HepG2 (cell line): ENCODE data around the gene ANO2. TPM values are rescaled to one million over a fixed set of nuclear protein-coding genes. Genes with fewer than 3 reads are reported as not detected.

Experiments
- ATAC-seq: fragments of 200-7000 bp; cut with Tn5 transposase; 3 replicates; pipeline ENCODE4 v1.9.1; 2020; ENCODE audit warnings: mild to moderate bottlenecking, moderate library complexity
- BruUV-seq: library from RNA; stranded (reverse); fragments of 400-500 nt; replicated peaks from 2 replicates; lab custom pipeline; 2021; lab: Mats Ljungman, UMichigan
- CTCF ChIA-PET: fragments of 300-600 bp; formaldehyde crosslinking; extraction: SDS; loops from one replicate; lab custom pipeline; 2021; ENCODE audit warnings: low total read pairs, inconsistent platforms, low intra/inter-chr PET ratio; lab: Yijun Ruan, JAX
- POLR2A ChIA-PET: fragments of 350-600 bp; sonication (Branson Sonifier 250); formaldehyde crosslinking; loops from one replicate; lab custom pipeline; 2020; ENCODE audit warnings: antibody characterized with exemption, inconsistent platforms; lab: Yijun Ruan, JAX
- DNase-seq: peaks from one replicate; pipeline ENCODE4 v3.0.0-alpha.2; 2015; ENCODE audit warnings: low spot score
- FAIRE-seq: peaks from 3 replicates; lab custom pipeline; 2011; peaks lifted over from hg19 to GRCh38; lab: Jason Lieb, UNC
- H2AFZ ChIP-seq: one replicate; pipeline ENCODE4 v1.6.1; 2011; ENCODE audit warnings: low read length, inconsistent platforms
- H3K27ac ChIP-seq: fragments of 300-600 bp; 3 replicates; pipeline ENCODE4 v1.8.0; 2011; ENCODE audit warnings: mixed run types, mild to moderate bottlenecking, mixed read lengths, low read length, inconsistent platforms; ENCODE audit not compliant: insufficient read depth; ENCODE audit errors: extremely low read length
- H3K27me3 ChIP-seq, 2 experiments: fragments of 200-600 bp in 1 of 2; 2 replicates in 1 of 2; 3 replicates in 1 of 2; pipeline versions ENCODE4 v1.6.0 to v1.8.0; 2011; ENCODE audit warnings: low read length in 2 of 2, mild to moderate bottlenecking in 2 of 2, moderate library complexity in 2 of 2, inconsistent platforms in 1 of 2; ENCODE audit not compliant: insufficient read depth in 2 of 2, control insufficient read depth in 1 of 2
- H3K36me3 ChIP-seq, 2 experiments: fragments of 200-600 bp in 1 of 2; replicated peaks in 1 of 2; 2 replicates in 1 of 2; 3 replicates in 1 of 2; pipeline versions ENCODE4 v1.5.1 to v1.8.0; 2011; ENCODE audit warnings: low read length in 2 of 2, inconsistent platforms in 1 of 2; ENCODE audit not compliant: insufficient read depth in 2 of 2, control insufficient read depth in 1 of 2
- H3K4me1 ChIP-seq: 2 replicates; pipeline ENCODE4 v1.5.1; 2012; ENCODE audit warnings: low read length, inconsistent platforms; ENCODE audit not compliant: insufficient read depth
- H3K4me2 ChIP-seq: 2 replicates; pipeline ENCODE4 v1.6.0; 2011; ENCODE audit warnings: low read depth, low read length, inconsistent platforms
- H3K4me3 ChIP-seq, 3 experiments: fragments of 200-600 bp in 1 of 3; sonication (generic), shearing (Covaris generic) in 1 of 3; replicated peaks in 1 of 3; 2 replicates each; pipeline ENCODE4 v1.5.1; 2011 to 2016; ENCODE audit warnings: low read length in 3 of 3, inconsistent platforms in 2 of 3, low read depth in 2 of 3, mild to moderate bottlenecking in 2 of 3, control low read depth in 1 of 3, mixed read lengths in 1 of 3; ENCODE audit not compliant: insufficient read depth in 1 of 3
- H3K79me2 ChIP-seq: one replicate; pipeline ENCODE4 v1.6.1; 2011; ENCODE audit warnings: low read length, inconsistent platforms; ENCODE audit not compliant: insufficient read depth
- H3K9ac ChIP-seq: 2 replicates; pipeline ENCODE4 v1.6.0; 2011; ENCODE audit warnings: mild to moderate bottlenecking, low read depth, low read length, inconsistent platforms; ENCODE audit not compliant: insufficient read depth
- H3K9me3 ChIP-seq: 2 replicates; pipeline ENCODE4 v1.5.1; 2012; ENCODE audit warnings: mild to moderate bottlenecking, low read length
- H4K20me1 ChIP-seq: 2 replicates; pipeline ENCODE4 v1.6.0; 2011; ENCODE audit warnings: inconsistent platforms, mild to moderate bottlenecking, low read length, moderate library complexity; ENCODE audit not compliant: insufficient read depth
- CBX1 ChIP-seq: IDR thresholded peaks from one replicate; pipeline ENCODE4 v1.6.1; 2016; ENCODE audit warnings: antibody characterized with exemption, low read depth
- MAFK ChIP-seq, 2 experiments: IDR thresholded peaks in 1 of 2; conservative IDR thresholded peaks in 1 of 2; 2 replicates each; pipeline ENCODE4 v1.6.1; 2011; ENCODE audit warnings: improper control_type of control experiment in 2 of 2, low read length in 2 of 2
- MTF2 ChIP-seq: sonication (generic); formaldehyde crosslinking; IDR thresholded peaks from 2 replicates; pipeline ENCODE4 v1.5.0; 2020; ENCODE audit warnings: missing genetic modification reagents, borderline replicate concordance
- NPAS2 ChIP-seq: sonication (generic); formaldehyde crosslinking; IDR thresholded peaks from 2 replicates; pipeline ENCODE4 v1.8.0; 2022; ENCODE audit warnings: mild to moderate bottlenecking, missing genetic modification reagents, borderline replicate concordance
- ZNF431 ChIP-seq: sonication (generic); formaldehyde crosslinking; IDR thresholded peaks from 2 replicates; pipeline ENCODE4 v1.9.0; 2022; ENCODE audit warnings: missing genetic modification reagents, low read depth, mild to moderate bottlenecking, borderline replicate concordance
- ZNF432 ChIP-seq: sonication (generic); formaldehyde crosslinking; IDR thresholded peaks from 2 replicates; pipeline ENCODE4 v1.5.0; 2020; ENCODE audit warnings: missing genetic modification reagents, mild to moderate bottlenecking, borderline replicate concordance
- ZNF615 ChIP-seq: sonication (generic); formaldehyde crosslinking; IDR thresholded peaks from 2 replicates; pipeline ENCODE4 v1.5.0; 2020; ENCODE audit warnings: mild to moderate bottlenecking, missing genetic modification reagents, borderline replicate concordance
- ZNF839 ChIP-seq: sonication (generic); formaldehyde crosslinking; IDR thresholded peaks from 2 replicates; pipeline ENCODE4 v1.4.0; 2020; ENCODE audit warnings: missing genetic modification reagents, mild to moderate bottlenecking, borderline replicate concordance
- WGBS: methylation state at CpG from one replicate; pipeline ENCODE4 v1.1.6; 2017; ENCODE audit warnings: low lambda C conversion rate; 5-methylcytosine and 5-hydroxymethylcytosine counted together
- in situ Hi-C: cut with HindIII; loops from 2 replicates; pipeline ENCODE4 v1.10.0; 2017; ENCODE audit warnings: low pct_unique_long_range_greater_than_20kb; ENCODE audit not compliant: extremely low pct_ligation_motif_present
- intact Hi-C: fragments of 100-400 bp; cut with micrococcal nuclease; formaldehyde crosslinking; loops from one replicate; pipeline ENCODE4 v1.10.0; 2022; ENCODE audit not compliant: unreplicated experiment
- polyA plus RNA-seq, 8 experiments: library from polyadenylated mRNA; depleted of rRNA in 3 of 8; stranded (reverse) in 7 of 8; unstranded in 1 of 8; fragments of >200 nt; fragmentation: Illumina TruSeq in 4 of 8; extraction: Trizol in 4 of 8; gene quantifications; 2 replicates each; pipeline versions ENCODE4 v1.2.1 to v1.2.3, GENCODE V29; 2011 to 2016; ENCODE audit warnings: low read depth in 4 of 8, missing spikeins in 1 of 8, mixed read lengths in 1 of 8; ENCODE audit not compliant: insufficient read depth in 1 of 8
- total RNA-seq, 5 experiments: library from RNA; depleted of rRNA; stranded (reverse); fragments of >200 nt; fragmentation: Illumina TruSeq; extraction: Trizol; gene quantifications; 2 replicates each; pipeline ENCODE4 v1.2.3, GENCODE V29; 2016; ENCODE audit warnings: low read depth in 1 of 5
- TF ChIP-seq, protein P1 (sequence below): sonication (generic); formaldehyde crosslinking; IDR thresholded peaks from 2 replicates; pipeline ENCODE4 v1.5.0; 2020; ENCODE audit warnings: mild to moderate bottlenecking, missing genetic modification reagents
- TF ChIP-seq, protein P2 (sequence below): sonication (generic); formaldehyde crosslinking; IDR thresholded peaks from 2 replicates; pipeline ENCODE4 v1.9.0; 2022; ENCODE audit warnings: missing genetic modification reagents, mild to moderate bottlenecking, borderline replicate concordance

The ANO2 gene
- total and polyA plus RNA-seq, 2 of the 13 experiments (the other 11 are each of a cell fraction or from before 2014, with no cell fraction given): 0.18 TPM; not detected in 1

DNA sequence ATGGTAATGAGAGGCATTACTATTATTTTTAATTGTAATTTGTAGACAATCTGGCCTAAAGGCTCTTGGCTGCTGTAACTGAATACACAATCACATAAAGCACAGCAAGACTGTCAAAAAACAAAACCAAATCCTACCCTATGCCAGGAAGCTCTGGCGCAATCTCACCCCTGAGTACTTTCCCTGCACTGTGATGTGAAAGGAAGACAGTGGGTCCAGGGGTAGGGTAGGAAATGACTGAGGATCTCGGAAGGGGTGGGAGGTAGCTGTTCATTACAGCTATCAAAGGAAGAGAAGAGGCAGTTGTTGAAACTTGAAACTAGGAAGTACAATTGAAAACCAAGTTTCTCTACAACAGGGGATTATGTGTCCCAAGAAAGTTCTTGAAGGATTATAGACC, 202.8 kb downstream of the ANO2 start:
- no TSS peak for BruUV-seq
- in situ Hi-C loops (loop anchor here (10.0 kb wide), 1 partner anchor 133 kb away; no protein-coding TSS in a partner anchor), intact Hi-C loops (no loop called here)
- H3K9ac ChIP-seq: no peak overlapping the region
- no peaks in the 10 kb centered on the region for H3K27me3 ChIP-seq
- H3K9me3 ChIP-seq: no peaks in the 10 kb centered on the region
- no peaks in the 10 kb centered on the region; the same call in 1 of the 2 replicates for H4K20me1 ChIP-seq
- H3K4me1 ChIP-seq: no peaks in the 10 kb centered on the region
- H3K27ac ChIP-seq: no peak overlapping the region
- ATAC-seq (no peak), FAIRE-seq (no peak), DNase-seq (no peak)
- H3K36me3 ChIP-seq: no peaks in the 10 kb centered on the region
- WGBS: 28% methylated on average over 2 of the region's 2 CpGs
- H3K79me2 ChIP-seq: no peaks in the 10 kb centered on the region
- no peak overlapping the region for H3K4me2 ChIP-seq
- no peak overlapping the region for H3K4me3 ChIP-seq
- ChIA-PET POLR2A (no interaction called here), CTCF (no interaction called here)
- H2AFZ ChIP-seq: no peak overlapping the region
- TF ChIP-seq ZNF431 (no peak), ZNF432 (CRISPR knock-in tag) (no peak)

DNA sequence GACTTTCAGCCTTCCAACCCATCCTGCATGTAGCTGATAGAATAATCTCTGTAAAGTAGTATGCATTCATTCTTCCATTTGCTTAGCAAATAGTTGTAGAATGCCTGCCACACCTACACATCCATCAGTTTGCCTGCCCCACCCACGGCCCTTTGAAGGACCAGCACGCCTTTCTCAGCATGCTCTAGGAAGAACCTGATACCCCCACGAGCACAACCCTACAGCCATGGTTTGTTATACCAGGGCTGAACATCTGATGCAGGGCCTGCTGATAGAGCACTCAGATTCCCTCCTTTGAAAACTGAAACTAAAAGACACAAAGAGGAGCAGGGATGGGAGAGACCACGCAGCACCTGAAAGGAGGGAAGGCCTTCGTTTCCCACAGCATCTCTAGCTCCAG, 205.1 kb downstream of the ANO2 start:
- Histone ChIP-seq H3K4me1 (no peaks in the 10 kb centered on the region), H2AFZ (no peak overlapping the region), H3K4me2 (no peak overlapping the region), H4K20me1 (no peaks in the 10 kb centered on the region; the same call in 1 of the 2 replicates), H3K79me2 (no peaks in the 10 kb centered on the region), H3K4me3 (no peak overlapping the region), H3K9ac (no peak overlapping the region), H3K9me3 (no peaks in the 10 kb centered on the region), H3K27me3 (no peaks in the 10 kb centered on the region), H3K27ac (no peak overlapping the region), H3K36me3 (no peaks in the 10 kb centered on the region)
- whole genome bisulfite sequencing: 0% methylated on average over 5 of the region's 5 CpGs
- no peak for FAIRE-seq
- ChIA-PET CTCF (no interaction called here), POLR2A (no interaction called here)
- in situ Hi-C loops: loop anchor here (10.0 kb wide), 1 partner anchor 135 kb away; no protein-coding TSS in a partner anchor
- TF ChIP-seq ZNF839 (no peak), CBX1 (no peak), NPAS2 (CRISPR knock-in tag) (no peak), ZNF615 (CRISPR knock-in tag) (no peak), MAFK (conservative IDR thresholded peaks at IDR 0.05 in 1 of 2, IDR thresholded peaks at IDR 0.05 in 1 of 2; ENCODE audit: low read length in 2 of 2) (no peak), MTF2 (no peak), ZNF432 (CRISPR knock-in tag) (no peak)
- TF ChIP-seq, protein P1, sequence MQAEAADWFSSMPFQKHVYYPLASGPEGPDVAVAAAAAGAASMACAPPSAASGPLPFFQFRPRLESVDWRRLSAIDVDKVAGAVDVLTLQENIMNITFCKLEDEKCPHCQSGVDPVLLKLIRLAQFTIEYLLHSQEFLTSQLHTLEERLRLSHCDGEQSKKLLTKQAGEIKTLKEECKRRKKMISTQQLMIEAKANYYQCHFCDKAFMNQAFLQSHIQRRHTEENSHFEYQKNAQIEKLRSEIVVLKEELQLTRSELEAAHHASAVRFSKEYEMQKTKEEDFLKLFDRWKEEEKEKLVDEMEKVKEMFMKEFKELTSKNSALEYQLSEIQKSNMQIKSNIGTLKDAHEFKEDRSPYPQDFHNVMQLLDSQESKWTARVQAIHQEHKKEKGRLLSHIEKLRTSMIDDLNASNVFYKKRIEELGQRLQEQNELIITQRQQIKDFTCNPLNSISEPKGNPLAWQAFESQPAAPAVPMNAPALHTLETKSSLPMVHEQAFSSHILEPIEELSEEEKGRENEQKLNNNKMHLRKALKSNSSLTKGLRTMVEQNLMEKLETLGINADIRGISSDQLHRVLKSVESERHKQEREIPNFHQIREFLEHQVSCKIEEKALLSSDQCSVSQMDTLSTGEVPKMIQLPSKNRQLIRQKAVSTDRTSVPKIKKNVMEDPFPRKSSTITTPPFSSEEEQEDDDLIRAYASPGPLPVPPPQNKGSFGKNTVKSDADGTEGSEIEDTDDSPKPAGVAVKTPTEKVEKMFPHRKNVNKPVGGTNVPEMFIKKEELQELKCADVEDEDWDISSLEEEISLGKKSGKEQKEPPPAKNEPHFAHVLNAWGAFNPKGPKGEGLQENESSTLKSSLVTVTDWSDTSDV: no peak
- TF ChIP-seq, protein P2, sequence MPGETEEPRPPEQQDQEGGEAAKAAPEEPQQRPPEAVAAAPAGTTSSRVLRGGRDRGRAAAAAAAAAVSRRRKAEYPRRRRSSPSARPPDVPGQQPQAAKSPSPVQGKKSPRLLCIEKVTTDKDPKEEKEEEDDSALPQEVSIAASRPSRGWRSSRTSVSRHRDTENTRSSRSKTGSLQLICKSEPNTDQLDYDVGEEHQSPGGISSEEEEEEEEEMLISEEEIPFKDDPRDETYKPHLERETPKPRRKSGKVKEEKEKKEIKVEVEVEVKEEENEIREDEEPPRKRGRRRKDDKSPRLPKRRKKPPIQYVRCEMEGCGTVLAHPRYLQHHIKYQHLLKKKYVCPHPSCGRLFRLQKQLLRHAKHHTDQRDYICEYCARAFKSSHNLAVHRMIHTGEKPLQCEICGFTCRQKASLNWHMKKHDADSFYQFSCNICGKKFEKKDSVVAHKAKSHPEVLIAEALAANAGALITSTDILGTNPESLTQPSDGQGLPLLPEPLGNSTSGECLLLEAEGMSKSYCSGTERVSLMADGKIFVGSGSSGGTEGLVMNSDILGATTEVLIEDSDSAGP (CRISPR knock-in tag): no peak
- intact Hi-C loops: no loop called here
- no TSS peak for BruUV-seq
- no peak for DNase-seq
- no peak for ATAC-seq
